Keratinocyte (primary cell): ENCODE data around the gene MYBPC1.

Source experiments
- CTCF ChIP-seq, 3 experiments: IDR thresholded peaks in 1 of 3; conservative IDR thresholded peaks in 1 of 3; optimal IDR thresholded peaks in 1 of 3; 2 replicates in 2 of 3; 3 replicates in 1 of 3; pipeline versions ENCODE3 to v1.5.1; 2011; ENCODE audit warnings: low read length in 3 of 3, mild to moderate bottlenecking in 3 of 3, moderate library complexity in 2 of 3, control low read depth in 1 of 3, inconsistent platforms in 1 of 3; ENCODE audit not compliant: insufficient read depth in 2 of 3; ENCODE audit errors: extremely low read depth in 1 of 3
- EZH2 ChIP-seq: IDR thresholded peaks from one replicate; pipeline ENCODE4 v1.6.1; 2012; ENCODE audit warnings: inconsistent platforms, mild to moderate bottlenecking, low read length, moderate library complexity

- TF ChIP-seq CTCF (optimal IDR thresholded peaks at IDR 0.05 in 1 of 3, IDR thresholded peaks at IDR 0.05 in 1 of 3, conservative IDR thresholded peaks at IDR 0.05 in 1 of 3; ENCODE audit: extremely low read depth in 1 of 3, insufficient read depth in 2 of 3, low read length in 3 of 3) (no peak), EZH2 (no peak)
Observed at GRCh38 chr12:101678081-101678480, 83.3 kb downstream of the MYBPC1 start.
